ENCODE data around the gene ADRA1B.
"Not testable (repeated sequence)": the region's sequence is repeated elsewhere in the genome, so short reads cannot be mapped to it uniquely, and the experiment has no call there.

The ADRA1B gene

DNA sequence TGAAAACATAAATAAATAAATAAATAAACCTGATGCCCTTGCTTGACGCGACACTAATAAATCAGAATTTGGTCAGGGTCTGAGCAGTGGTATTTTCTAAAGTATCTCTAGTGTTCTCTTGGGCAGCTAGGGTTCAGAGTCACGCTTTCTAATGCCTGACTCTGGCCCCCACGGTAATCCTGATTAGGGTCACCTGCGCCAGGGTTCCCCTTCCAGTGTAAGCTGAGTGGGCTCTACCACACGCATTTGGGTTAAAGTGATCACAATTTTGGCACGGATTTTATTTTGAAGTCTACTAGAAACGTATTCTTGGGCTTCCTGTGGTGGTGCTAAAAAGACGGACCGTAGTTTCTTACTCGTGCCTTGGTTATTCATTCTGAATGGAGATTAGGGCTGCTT is 93.3 kb downstream of the ADRA1B start:
- H3K9me2 ChIP-seq (replicated peaks; ENCODE audit: insufficient read depth, low read length): no peaks in the 10 kb centered on the region
- no peaks in the 10 kb centered on the region for H4K20me1 ChIP-seq (ENCODE audit: low read depth, low read length)
- H3K27ac ChIP-seq (ENCODE audit: low read depth, low read length): no peak overlapping the region
- TF ChIP-seq EZH2phosphoT487 (conservative IDR thresholded peaks at IDR 0.05; ENCODE audit: low read length): no peak
- H3K4me2 ChIP-seq (ENCODE audit: low read depth, low read length, poor library complexity, severe bottlenecking): peak overlapping the region; percentile 95
- H3F3A ChIP-seq (ENCODE audit: insufficient read depth): no peaks in the 10 kb centered on the region
- H3K9ac ChIP-seq (ENCODE audit: low read length): peak overlapping the region; percentile 70
- H2AFZ ChIP-seq (ENCODE audit: low read depth, low read length, severe bottlenecking): peak overlapping the region; percentile 25
- no peaks in the 10 kb centered on the region for H3K9me3 ChIP-seq (ENCODE audit: insufficient read depth, low read length)
- peaks cover 7% of the 10 kb centered on the region; the same call in 1 of the 2 replicates for H3K36me3 ChIP-seq (ENCODE audit: low read length)
- peaks cover 20% of the 10 kb centered on the region for H3K79me2 ChIP-seq (ENCODE audit: insufficient read depth, low read length)
- peak overlapping the region; percentile 77 for H3K4me3 ChIP-seq (ENCODE audit: insufficient read depth, low read length, poor library complexity, severe bottlenecking)
- no peaks in the 10 kb centered on the region for H3K27me3 ChIP-seq (ENCODE audit: low read length)

DNA sequence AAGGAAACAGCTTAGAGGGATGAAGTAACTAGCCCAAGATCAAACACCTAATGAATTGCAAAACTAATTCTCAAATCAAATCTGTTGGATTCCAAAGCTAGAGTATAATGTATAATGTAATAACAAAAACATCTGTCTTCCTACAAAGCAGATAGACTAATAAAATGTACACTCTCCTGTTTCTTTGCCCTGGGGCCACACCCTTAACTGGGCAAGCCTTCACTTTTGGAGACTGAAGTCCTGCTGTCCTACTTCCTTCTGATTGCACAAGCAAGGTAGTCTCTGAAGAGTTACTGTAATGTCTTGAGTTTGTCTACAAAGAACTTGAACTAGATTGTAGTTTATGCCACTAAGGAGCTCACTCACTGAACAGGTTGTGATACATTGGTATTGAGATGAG is 95.2 kb downstream of the ADRA1B start:
- Histone ChIP-seq H3K4me3 (ENCODE audit: insufficient read depth, low read length, poor library complexity, severe bottlenecking) (no peak overlapping the region), H3K9me2 (replicated peaks; ENCODE audit: insufficient read depth, low read length) (no peaks in the 10 kb centered on the region), H3K27me3 (ENCODE audit: low read length) (no peaks in the 10 kb centered on the region), H3K4me2 (ENCODE audit: low read depth, low read length, poor library complexity, severe bottlenecking) (no peak overlapping the region), H3K36me3 (ENCODE audit: low read length) (peaks cover 7% of the 10 kb centered on the region; the same call in 1 of the 2 replicates), H4K20me1 (ENCODE audit: low read depth, low read length) (no peaks in the 10 kb centered on the region), H3K9me3 (ENCODE audit: insufficient read depth, low read length) (no peaks in the 10 kb centered on the region), H3K9ac (ENCODE audit: low read length) (no peak overlapping the region), H2AFZ (ENCODE audit: low read depth, low read length, severe bottlenecking) (no peak overlapping the region), H3K79me2 (ENCODE audit: insufficient read depth, low read length) (peaks cover 20% of the 10 kb centered on the region), H3K27ac (ENCODE audit: low read depth, low read length) (no peak overlapping the region), H3F3A (ENCODE audit: insufficient read depth) (no peaks in the 10 kb centered on the region)
- TF ChIP-seq EZH2phosphoT487 (conservative IDR thresholded peaks at IDR 0.05; ENCODE audit: low read length): no peak
- TF ChIP-seq, protein P1, sequence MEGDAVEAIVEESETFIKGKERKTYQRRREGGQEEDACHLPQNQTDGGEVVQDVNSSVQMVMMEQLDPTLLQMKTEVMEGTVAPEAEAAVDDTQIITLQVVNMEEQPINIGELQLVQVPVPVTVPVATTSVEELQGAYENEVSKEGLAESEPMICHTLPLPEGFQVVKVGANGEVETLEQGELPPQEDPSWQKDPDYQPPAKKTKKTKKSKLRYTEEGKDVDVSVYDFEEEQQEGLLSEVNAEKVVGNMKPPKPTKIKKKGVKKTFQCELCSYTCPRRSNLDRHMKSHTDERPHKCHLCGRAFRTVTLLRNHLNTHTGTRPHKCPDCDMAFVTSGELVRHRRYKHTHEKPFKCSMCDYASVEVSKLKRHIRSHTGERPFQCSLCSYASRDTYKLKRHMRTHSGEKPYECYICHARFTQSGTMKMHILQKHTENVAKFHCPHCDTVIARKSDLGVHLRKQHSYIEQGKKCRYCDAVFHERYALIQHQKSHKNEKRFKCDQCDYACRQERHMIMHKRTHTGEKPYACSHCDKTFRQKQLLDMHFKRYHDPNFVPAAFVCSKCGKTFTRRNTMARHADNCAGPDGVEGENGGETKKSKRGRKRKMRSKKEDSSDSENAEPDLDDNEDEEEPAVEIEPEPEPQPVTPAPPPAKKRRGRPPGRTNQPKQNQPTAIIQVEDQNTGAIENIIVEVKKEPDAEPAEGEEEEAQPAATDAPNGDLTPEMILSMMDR (IDR thresholded peaks at IDR 0.05; ENCODE audit: insufficient read depth, low read length, poor library complexity, severe bottlenecking): no peak

DNA sequence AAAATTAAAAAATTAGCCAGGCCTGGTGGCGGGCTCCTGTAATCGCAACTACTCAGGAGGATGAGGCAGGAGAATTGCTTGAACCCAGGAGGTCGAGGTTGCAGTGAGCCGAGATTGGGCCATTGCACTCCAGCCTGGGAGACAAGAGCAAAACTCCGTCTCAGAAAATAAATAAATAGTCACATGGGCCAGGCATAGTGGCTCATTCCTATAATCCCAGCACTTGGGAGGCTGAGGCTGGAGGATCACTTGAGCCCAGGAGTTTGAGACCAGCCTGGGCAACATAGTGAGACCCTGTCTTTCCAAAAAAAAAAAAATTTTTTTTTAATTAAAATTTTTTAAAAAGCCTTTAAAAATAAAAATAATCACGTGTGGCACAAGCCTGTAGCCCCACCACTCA is 97.9 kb downstream of the ADRA1B start:
- H3K4me3 ChIP-seq (ENCODE audit: insufficient read depth, low read length, poor library complexity, severe bottlenecking); H3K36me3 ChIP-seq (ENCODE audit: low read length); H4K20me1 ChIP-seq (ENCODE audit: low read depth, low read length); H3K27ac ChIP-seq (ENCODE audit: low read depth, low read length); H3F3A ChIP-seq (ENCODE audit: insufficient read depth); H3K27me3 ChIP-seq (ENCODE audit: low read length); H2AFZ ChIP-seq (ENCODE audit: low read depth, low read length, severe bottlenecking); H3K4me2 ChIP-seq (ENCODE audit: low read depth, low read length, poor library complexity, severe bottlenecking); H3K9me2 ChIP-seq (replicated peaks; ENCODE audit: insufficient read depth, low read length); H3K9me3 ChIP-seq (ENCODE audit: insufficient read depth, low read length); H3K9ac ChIP-seq (ENCODE audit: low read length): not testable (repeated sequence)
- H3K79me2 ChIP-seq (ENCODE audit: insufficient read depth, low read length): peaks cover 24% of the 10 kb centered on the region

DNA sequence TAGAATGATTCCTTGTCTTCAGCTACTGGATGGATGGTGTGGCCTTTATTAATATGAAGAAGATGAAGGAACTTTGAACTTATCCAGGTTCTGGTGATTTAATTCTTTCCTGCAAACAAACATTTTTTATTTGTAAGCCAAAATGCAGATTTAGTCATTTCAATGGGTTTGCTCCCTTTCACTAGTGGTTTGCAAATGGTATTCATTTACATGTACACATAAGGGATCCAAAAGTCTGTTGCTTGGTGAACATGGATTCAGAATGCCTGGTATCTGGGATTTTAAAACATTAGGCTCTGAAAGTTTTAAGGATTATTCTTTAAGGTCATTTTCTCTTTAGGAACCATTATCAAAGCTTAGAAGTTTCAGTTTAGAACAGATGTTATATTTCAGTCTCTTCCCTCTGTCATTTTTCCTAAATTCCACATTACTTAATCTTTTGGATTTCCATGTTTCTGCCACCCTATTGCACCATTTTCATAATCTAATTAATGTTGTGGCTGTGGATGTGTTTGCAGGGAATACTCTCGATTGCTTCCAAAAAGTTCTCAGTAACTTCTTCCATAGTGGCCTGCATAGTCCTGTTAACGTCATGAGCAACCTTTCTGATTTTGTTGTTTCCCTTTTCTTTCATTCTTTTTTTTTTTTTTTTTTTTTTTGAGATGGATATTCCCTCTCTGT is 102.8 kb downstream of the ADRA1B start:
- Histone ChIP-seq H3K27ac (ENCODE audit: low read depth, low read length) (no peak overlapping the region), H3K79me2 (ENCODE audit: insufficient read depth, low read length) (peaks cover 6% of the 10 kb centered on the region; the same call in 1 of the 2 replicates), H3K27me3 (ENCODE audit: low read length) (no peaks in the 10 kb centered on the region), H3K9ac (ENCODE audit: low read length) (no peak overlapping the region), H3K36me3 (ENCODE audit: low read length) (no peaks in the 10 kb centered on the region), H3K9me3 (ENCODE audit: insufficient read depth, low read length) (no peaks in the 10 kb centered on the region), H3K9me2 (replicated peaks; ENCODE audit: insufficient read depth, low read length) (no peaks in the 10 kb centered on the region), H4K20me1 (ENCODE audit: low read depth, low read length) (no peaks in the 10 kb centered on the region), H3K4me2 (ENCODE audit: low read depth, low read length, poor library complexity, severe bottlenecking) (no peak overlapping the region), H3F3A (ENCODE audit: insufficient read depth) (0 out of 2 replicates have a peak, but pooled peaks cover 4% of the 10 kb centered on the region), H2AFZ (ENCODE audit: low read depth, low read length, severe bottlenecking) (no peak overlapping the region), H3K4me3 (ENCODE audit: insufficient read depth, low read length, poor library complexity, severe bottlenecking) (no peak overlapping the region)
- no peak for TF ChIP-seq EZH2phosphoT487 (conservative IDR thresholded peaks at IDR 0.05; ENCODE audit: low read length)
- TF ChIP-seq, protein P1 (IDR thresholded peaks at IDR 0.05; ENCODE audit: insufficient read depth, low read length, poor library complexity, severe bottlenecking): no peak

All from SU-DHL-6 (cell line).